ENCODE data around the gene TNNT1. TPM values are rescaled to one million over a fixed set of nuclear protein-coding genes. Genes with fewer than 3 reads are reported as not detected.

The TNNT1 gene
- total RNA-seq, 2 donors from 2014 or later = not detected

- Histone ChIP-seq H3K4me3 (no peak overlapping the region), H3K36me3 (no peaks in the 10 kb centered on the region), H3K27ac (no peak overlapping the region), H3K9me3 (no peaks in the 10 kb centered on the region), H3K27me3 (replicated peaks; ENCODE audit: insufficient read depth) (no peaks in the 10 kb centered on the region), H3K4me1 (ENCODE audit: control insufficient read depth in 1 of 2, low read depth in 2 of 2) (peaks cover 16 to 29% of the 10 kb centered on the region in 2 donors)
- ATAC-seq (ENCODE audit: insufficient number of reproducible peaks, low FRiP score, low read depth) (no peak), DNase-seq (ENCODE audit: low spot score) (no peak)
- no peak for TF ChIP-seq CTCF (IDR thresholded peaks at IDR 0.05)
Observed at GRCh38 chr19:55119053-55119452, 30.0 kb downstream of the TNNT1 start.

DNA sequence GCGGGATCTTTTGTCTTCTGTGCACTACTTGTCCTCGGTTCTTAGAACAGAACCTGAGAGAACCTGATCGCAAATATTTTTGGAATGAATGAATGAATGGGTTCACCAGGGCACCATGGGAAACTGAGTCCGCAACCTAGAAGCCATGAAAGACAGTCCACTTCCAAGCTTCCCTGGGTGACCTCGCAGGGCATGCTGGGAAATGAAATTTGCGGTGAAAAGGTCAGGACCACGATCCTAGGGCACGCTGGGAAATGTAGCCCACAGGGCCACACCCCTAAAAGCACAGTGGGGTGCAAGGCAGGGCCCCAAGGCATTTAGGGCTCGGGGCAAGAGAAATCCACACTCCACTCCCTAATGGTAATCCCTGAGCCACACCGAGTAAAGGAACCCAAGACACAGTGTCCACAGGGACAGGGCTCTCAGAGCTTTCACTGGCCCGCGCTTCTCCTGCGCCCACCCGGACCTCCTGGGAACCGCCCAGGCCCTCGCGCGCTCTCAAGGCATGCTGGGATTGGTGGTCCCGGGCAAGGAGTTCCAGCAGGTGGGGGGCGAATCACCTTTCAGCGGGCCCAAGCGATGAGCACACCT is 30.5 kb downstream of the TNNT1 start:
- no peak for DNase-seq (ENCODE audit: low spot score)

DNA sequence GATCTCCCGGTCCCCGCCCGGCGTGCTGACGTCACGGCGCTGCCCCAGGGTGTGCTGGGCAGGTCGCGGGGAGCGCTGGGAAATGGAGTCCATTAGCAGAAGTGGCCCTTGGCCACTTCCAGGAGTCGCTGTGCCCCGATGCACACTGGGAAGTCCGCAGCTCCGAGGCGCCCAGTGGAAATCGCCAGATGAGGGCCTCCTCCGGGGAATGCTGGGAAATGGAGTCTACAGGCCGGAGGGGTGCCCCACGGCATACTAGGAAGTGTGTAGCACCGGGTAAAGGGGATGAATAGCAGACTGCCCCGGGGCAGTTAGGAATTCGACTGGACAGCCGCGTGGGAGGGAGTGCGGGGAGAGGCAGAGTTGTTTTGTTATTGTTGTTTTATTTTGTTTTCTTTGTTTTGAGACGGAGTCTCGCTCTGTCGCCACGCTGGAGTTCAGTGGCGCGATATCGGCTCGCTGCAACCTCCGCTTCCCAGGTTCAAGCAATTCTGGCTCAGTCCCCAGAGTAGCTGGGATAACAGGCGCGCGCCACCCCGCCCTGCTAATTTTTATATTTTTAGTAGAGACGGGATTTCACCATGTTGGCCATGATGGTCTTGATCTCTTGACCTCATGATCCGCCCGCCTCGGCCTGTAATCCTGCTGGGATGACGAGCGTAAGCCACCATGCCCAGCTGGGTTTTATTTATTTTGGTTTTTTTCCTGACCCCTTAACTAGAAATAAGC is 31.2 kb downstream of the TNNT1 start:
- H3K36me3 ChIP-seq = no peaks in the 10 kb centered on the region
- H3K27me3 ChIP-seq (replicated peaks; ENCODE audit: insufficient read depth) = no peaks in the 10 kb centered on the region
- H3K4me1 ChIP-seq (ENCODE audit: control insufficient read depth in 1 of 2, low read depth in 2 of 2) = peaks cover 25 to 41% of the 10 kb centered on the region in 2 donors
- peak; percentile 97 for DNase-seq (ENCODE audit: low spot score)
- no peak for TF ChIP-seq CTCF (IDR thresholded peaks at IDR 0.05)
- H3K4me3 ChIP-seq = peak overlapping the region; percentile 83
- peak; percentile 81 for ATAC-seq (ENCODE audit: insufficient number of reproducible peaks, low FRiP score, low read depth)
- peak overlapping the region; percentile 76 to 78 for H3K27ac ChIP-seq
- H3K9me3 ChIP-seq = no peaks in the 10 kb centered on the region

More for the DNA sequence above, 30.5 kb downstream of the TNNT1 start:
- Histone ChIP-seq H3K4me3 (peak overlapping the region; percentile 83), H3K9me3 (no peaks in the 10 kb centered on the region), H3K4me1 (ENCODE audit: control insufficient read depth in 1 of 2, low read depth in 2 of 2) (peaks cover 19 to 34% of the 10 kb centered on the region in 2 donors), H3K27me3 (replicated peaks; ENCODE audit: insufficient read depth) (no peaks in the 10 kb centered on the region), H3K36me3 (no peaks in the 10 kb centered on the region), H3K27ac (peak overlapping the region; percentile 76 to 78)
- ATAC-seq (ENCODE audit: insufficient number of reproducible peaks, low FRiP score, low read depth) = no peak
- TF ChIP-seq CTCF (IDR thresholded peaks at IDR 0.05) = no peak

GRCh38 chr19:55116859-55117662 is 31.9 kb downstream of the TNNT1 start, which contains the start of gene PPP1R12C:
PPP1R12C (minus strand) TSS chr19:55117637; CDS start chr19:55117543, 94 bp downstream.
- Histone ChIP-seq H3K4me3 (peak within 1 kb of the TSS; percentile 83), H3K27ac (peak within 1 kb of the TSS; percentile 76 to 92), H3K36me3 (no peaks in the 10 kb centered on the region), H3K27me3 (replicated peaks; ENCODE audit: insufficient read depth) (no peaks in the 10 kb centered on the region), H3K9me3 (no peaks in the 10 kb centered on the region), H3K4me1 (ENCODE audit: control insufficient read depth in 1 of 2, low read depth in 2 of 2) (peaks cover 26 to 48% of the 10 kb centered on the region in 2 donors)
- ATAC-seq (ENCODE audit: insufficient number of reproducible peaks, low FRiP score, low read depth) (no peak), DNase-seq (ENCODE audit: low spot score) (no peak)
- TF ChIP-seq CTCF (IDR thresholded peaks at IDR 0.05) = no peak

Data from thoracic aorta (tissue), 2 donors.